Activated CD8-positive, alpha-beta memory T cell treated with anti-CD3 and anti-CD28 coated beads for 24 hours (primary cell): ENCODE results near the gene C9orf50.
A peak's percentile ranks its signal among the peaks of the same experiment; 100 is the strongest.

Source experiments
- DNase-seq: peaks from one replicate; pipeline ENCODE4 v3.0.0-alpha.2; 2020

The C9orf50 gene

DNA sequence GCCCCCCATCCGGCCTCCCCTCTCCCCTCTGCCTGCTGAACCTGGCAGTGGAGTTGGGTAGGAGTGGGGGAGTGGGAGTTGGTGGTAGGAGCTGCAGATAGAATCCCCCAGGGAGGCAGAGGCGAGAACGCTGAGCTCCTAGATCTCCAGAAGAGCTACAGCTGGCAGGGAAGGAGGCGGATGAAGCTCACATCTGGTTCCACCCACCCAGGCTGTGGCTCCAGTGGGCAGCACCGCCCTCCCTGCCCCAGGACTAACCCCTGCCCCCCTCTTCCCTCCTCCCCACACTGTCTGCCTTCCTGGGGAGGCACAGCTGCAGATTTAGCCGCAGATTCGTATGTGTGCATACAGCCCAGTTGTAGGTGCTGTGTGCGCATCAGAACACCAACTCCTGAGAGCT lies 34.2 kb downstream of the C9orf50 start:
- no peak for DNase-seq

DNA sequence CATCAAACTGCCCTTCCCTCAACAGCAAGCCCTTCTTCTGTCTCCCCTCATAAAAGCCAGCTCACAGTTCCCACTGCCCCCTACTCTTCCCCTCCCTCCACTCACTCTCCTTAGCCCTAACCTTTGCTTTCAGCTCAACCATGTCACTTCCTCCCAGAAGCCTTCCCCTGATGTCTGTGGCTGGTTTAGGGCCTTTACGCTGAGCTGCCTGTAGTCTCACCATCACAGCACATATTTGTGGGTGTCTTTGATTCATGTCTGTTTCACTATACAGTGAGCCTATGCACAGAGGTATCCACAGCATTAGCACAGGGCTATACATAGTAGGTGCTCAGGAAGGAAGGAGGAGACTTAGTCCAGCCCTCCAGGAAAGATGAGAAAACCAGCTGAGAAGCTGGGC lies 34.7 kb downstream of the C9orf50 start:
- no peak for DNase-seq

DNA sequence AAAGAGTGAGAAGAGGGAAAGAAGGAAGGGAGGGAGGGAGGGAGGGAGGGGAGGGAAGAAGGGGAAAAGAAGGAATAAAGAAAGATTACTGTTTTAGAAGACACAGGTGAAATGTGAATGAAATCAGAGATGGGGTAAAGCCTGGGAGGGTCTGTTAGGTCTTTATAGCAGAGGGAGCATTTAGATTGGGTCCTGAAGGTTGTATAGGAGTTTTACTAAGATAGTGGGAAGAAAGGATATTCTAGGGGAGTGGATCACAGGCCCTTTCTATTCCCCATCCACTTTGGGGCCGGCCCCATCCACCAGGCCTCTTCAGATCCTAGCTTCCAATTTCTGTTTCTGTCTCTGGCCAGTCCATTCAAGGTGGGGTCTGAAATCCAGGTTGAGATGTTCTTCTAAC lies 35.5 kb downstream of the C9orf50 start:
- no peak for DNase-seq

- DNase-seq, result peak; percentile 81
These were observed 36.8 kb downstream of the C9orf50 start for GRCh38 chr9:129584136-129584535.

- DNase-seq, result no peak
These were observed 37.4 kb downstream of the C9orf50 start for GRCh38 chr9:129583308-129584038.

DNA sequence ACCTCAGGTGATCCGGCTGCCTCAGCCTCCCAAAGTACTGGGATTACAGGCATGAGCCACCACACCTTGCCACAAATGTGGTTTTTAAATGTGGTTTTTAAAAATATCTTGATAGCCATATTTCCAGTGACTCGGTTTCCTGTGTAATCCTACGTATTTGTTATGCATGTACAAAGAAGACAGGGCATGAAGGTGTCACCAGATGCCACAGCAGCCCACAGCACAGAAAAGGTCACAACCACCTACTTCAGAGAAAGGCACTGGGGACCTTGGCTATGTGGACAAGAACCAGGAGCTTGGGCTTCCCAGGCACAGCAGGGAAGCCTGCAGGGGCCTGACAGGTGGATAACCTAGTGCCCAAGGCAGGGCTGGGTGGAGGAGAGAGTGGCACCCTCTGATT lies 38.0 kb downstream of the C9orf50 start:
- DNase-seq, result no peak

- no peak for DNase-seq
These were observed 39.3 kb downstream of the C9orf50 start for GRCh38 chr9:129581505-129582189.

DNA sequence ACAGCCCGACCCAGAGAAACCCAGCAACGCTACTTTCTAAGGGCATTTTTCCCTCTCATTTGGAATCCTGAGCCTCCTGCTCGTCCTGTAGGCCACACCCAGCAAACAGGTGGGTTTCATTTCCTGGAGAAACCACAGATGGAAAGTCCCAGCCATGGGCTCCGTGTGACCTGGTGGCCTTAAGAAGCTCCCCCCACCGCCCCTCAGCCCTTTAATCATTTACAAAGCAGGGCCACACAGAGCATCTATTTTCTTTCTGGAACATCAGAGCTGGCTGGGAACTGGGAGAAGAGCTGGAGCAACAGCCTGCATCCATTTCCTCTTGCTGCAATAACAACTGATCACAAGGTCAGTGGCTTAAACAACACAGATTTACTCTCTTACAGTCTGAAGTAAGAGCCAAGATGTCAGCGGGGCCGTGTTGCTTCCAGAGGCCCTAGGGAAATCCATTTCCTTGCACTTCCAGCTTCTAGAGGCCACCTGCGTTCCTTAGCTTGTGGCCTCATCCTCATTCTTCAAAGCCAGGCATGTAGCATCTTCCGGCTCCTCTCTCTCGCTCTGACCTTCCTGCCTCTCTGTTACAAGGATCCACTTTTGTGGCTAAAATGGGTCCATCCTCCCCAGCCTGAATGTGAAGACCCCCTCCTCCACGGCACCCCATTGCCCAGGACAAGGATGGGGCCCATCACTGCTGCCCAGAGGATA lies 40.5 kb downstream of the C9orf50 start:
- no peak for DNase-seq

- DNase-seq, result no peak
These were observed 41.6 kb downstream of the C9orf50 start for GRCh38 chr9:129579294-129579693.

- no peak for DNase-seq
These were observed 44.1 kb downstream of the C9orf50 start for GRCh38 chr9:129576546-129577543.

DNA sequence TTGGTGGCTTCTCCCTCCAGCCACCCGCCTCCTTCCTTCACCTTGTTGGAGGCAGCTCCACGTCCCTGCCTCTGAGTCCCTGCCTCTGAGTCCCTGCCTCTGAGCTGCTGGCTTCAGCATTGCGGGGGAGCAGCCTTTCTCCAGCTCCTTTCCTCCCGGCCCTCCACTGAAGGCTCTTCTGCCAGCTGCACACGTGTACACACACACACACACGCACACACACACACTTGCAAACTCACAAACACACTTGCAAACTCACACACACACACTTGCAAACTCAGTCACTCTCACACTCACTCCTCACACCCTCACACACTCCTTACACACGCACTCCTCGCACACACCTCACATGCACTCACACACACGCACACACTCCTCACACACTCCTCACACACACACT lies 45.1 kb downstream of the C9orf50 start:
- DNase-seq, result no peak

DNA sequence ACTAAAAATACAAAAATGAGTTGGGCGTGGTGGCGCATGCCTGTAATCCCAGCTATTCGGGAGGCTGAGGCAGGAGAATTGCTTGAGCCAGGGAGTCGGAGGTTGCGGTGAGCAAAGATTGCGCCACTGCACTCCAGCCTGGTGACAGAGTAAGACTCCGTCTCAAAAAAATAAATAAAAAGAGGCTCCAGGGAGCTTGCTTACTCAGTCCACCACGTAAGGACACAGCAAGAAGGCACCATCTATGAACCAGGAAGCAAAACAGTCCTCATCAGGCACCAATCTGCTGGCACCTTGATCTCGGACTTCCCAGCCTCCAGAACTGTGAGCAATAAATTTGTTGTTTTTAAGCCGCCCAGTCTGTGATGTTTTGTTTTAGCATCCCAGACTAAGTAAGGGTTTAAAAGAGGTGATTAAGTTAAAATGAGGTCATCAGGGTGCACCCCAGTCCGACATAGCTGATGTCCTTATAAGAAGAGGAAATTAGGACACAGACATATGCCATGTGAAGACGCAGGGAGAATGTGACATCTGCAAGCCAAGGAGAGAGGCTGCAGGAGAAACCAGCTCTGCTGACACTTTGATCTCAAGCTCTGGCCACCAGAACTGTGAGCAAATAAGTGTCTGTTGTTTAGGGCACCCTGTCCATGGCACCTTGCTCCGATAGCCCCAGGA lies 45.9 kb downstream of the C9orf50 start:
- DNase-seq, result no peak

DNA sequence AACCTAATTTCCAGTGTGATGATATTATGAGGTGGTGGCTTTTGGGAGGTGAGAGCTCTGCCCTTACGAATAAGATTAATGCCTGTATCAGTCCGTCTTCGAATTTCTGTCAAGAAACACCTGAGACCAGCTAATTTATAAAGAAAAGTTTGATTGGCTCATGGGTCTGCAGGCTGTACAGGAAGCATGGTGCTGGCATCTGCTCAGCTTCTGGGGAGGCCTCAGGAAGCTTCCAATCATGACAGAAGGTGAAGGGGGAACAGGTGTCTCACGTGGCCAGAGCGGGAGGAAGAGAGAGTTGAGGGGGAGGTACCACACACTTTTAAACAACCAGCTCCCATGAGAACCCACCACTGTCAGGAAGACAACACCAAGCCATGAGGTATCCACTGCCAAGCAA lies 46.9 kb downstream of the C9orf50 start:
- DNase-seq, result no peak

GRCh38 chr9:129572517-129572916 lies 48.4 kb downstream of the C9orf50 start:
- DNase-seq, result no peak

GRCh38 chr9:129572052-129572425 lies 48.9 kb downstream of the C9orf50 start:
- no peak for DNase-seq

DNA sequence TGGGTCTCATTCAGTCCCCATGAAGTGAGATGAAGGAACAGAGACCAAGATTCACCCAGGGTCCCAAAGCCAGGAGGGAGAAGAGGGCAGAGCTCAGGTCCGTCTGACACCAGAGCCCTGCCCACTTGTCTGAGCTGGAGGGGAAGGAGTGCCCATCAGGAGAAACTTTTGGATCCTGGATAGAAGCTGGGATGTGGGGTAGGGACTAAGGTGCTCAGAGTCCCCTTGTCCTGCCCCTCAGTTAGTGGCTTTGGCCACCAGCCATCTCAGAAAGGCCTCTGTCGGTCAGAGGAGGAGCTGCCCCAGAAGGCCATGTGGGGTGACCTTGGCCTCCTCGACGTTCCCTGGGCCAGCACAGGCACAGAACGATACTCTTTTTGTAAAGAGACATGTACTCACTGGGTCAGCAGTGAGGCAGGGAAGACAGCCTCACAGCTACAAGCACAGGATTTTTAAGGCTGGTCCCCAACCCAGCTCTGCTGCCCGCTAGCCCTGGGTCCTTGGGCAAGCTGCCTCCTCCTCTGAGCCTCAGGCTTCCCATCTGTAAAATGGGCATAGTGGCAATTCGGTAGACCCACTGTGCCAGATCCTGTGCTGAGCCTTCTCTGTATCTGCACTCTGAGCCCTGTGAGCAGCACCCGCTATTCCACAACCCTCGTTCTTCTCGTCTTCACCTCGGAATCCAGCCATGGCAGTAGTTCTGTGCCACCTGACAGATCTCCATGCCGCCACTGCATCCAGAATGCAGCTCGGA lies 49.4 kb downstream of the C9orf50 start:
- no peak for DNase-seq

DNA sequence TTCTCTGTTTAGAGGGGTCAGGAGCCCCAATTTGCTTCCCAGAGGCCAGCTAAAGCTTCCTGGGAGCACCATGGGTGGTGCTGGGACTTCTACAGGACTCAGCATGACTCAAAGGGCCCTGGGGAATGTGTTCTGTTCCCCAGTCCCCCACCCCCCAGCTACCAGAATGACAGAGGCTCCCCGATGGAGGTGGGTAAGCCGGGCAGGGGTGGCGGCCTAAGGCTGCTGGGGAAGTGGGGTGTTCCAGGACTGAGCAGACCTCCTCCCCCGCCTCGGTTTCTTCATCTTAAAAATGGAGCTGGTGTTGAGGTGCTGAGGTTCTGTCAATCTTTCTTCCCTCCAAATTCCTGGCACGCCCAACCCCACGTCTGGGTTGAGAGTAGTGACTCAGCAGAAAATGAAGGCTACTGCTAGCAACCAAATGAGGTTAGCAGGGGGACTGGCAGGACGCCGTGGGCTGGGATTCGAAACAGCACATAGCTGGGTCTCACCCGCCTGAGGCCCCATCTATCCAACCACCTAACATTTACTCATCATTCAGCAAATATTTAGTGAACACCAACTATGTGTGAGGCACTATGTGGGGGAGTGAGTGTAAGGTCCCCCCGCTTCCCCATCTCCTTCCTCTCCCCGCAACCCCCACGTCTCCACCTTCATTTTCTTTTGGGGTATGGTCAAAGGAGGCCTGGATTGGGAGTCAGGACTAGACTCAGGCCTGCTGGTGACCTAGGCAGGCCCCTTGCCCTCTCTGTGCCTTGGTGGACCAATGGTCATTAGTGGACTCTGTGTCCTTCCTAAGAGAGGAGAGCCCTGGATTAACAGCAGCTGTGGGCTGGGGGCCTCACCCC lies 50.2 kb downstream of the C9orf50 start:
- DNase-seq, result no peak

DNA sequence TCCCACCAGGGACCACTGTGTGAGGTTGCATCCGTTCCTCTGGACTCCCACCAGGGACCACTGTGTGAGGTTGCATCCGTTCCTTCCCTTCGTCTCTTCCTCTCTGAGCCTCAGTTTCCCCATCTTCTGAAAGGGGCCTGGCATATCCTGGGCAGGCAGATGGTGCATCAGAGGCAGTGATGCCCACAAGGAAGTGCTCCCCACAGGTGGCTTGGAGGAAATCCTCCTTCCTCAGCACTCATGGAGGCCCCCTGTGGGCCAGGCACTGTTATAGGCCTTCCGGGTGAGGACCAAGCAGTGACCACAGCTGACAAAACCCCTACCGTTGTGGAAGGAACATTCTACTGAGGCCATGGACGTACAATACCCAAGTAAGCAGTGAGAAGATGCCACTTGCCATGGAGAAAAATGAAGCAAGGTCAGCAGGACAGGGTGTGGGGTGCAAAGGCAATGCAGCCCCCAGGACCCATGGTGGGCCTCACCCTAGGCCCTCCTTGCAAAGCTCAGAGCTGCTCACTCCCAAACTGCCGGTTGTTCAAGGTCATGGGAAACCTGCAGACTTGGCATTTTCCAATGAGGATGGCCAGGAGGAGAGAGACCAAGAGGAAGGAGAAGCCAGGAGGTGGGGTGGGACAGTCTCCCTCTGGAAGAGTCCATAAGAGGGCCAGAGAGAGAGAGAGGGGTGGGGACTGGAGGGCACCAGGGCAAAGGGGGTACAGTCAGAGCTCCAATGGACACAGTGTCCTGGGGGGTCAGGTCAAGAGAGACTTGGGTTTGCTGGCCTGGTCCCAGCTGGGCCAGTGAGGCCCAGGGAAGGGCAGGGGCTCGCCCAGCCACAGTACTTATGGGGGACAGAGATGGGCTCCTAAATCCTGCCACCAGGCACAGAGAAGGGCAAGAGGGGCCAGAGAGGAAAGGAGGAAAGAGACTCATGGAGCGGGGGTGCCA lies 51.1 kb downstream of the C9orf50 start:
- DNase-seq, result no peak
